Caco-2 (cell line): ENCODE measurements around the gene COX15. TPM values are rescaled to one million over a fixed set of nuclear protein-coding genes. Genes with fewer than 3 reads are reported as not detected.
A peak's percentile ranks its signal among the peaks of the same experiment; 100 is the strongest.

Experiments used
- BruUV-seq: library from RNA; stranded (reverse); fragments of 400-500 nt; replicated peaks from 2 replicates; lab custom pipeline; 2021; lab: Mats Ljungman, UMichigan
- CTCF ChIA-PET: fragments of 300-600 bp; sonication (Branson Sonifier 250); formaldehyde crosslinking; loops from one replicate; lab custom pipeline; 2022; ENCODE audit warnings: antibody characterized with exemption; lab: Charles Lee
- POLR2A ChIA-PET: fragments of 300-600 bp; sonication (Branson Sonifier 250); formaldehyde crosslinking; loops from one replicate; lab custom pipeline; 2022; ENCODE audit warnings: antibody characterized with exemption; lab: Charles Lee
- DNase-seq, 2 experiments: peaks; one replicate each; pipeline versions ENCODE4 v3.0.0 to v3.0.0-alpha.2; 2020 to 2022
- H3K27me3 ChIP-seq: replicated peaks from 2 replicates; pipeline ENCODE4 v1.6.0; 2011; ENCODE audit warnings: low read length; ENCODE audit not compliant: control insufficient read depth, insufficient read depth
- H3K36me3 ChIP-seq: 2 replicates; pipeline ENCODE4 v1.5.1; 2011; ENCODE audit warnings: low read length; ENCODE audit not compliant: control insufficient read depth, insufficient read depth
- H3K4me1 ChIP-seq: fragments of 250-450 bp; sonication (Bioruptor Pico); 2 replicates; pipeline ENCODE4 v1.5.1; 2020; ENCODE audit warnings: mild to moderate bottlenecking
- H3K4me3 ChIP-seq: 2 replicates; pipeline ENCODE4 v1.5.1; 2011; ENCODE audit warnings: low read depth, mild to moderate bottlenecking, control low read depth, low read length
- H3K9me3 ChIP-seq: fragments of 250-450 bp; sonication (Bioruptor Pico); 2 replicates; pipeline ENCODE4 v1.5.1; 2020; ENCODE audit warnings: mild to moderate bottlenecking, moderate library complexity
- H3K27ac Mint-ChIP-seq: one replicate; pipeline ENCODE4 v1.8.0; 2022; ENCODE audit warnings: mixed read lengths; ENCODE audit not compliant: unreplicated experiment
- H3K27me3 Mint-ChIP-seq: one replicate; pipeline ENCODE4 v1.8.0; 2022; ENCODE audit warnings: mixed read lengths; ENCODE audit not compliant: insufficient read depth, unreplicated experiment
- H3K36me3 Mint-ChIP-seq: one replicate; pipeline ENCODE4 v1.8.0; 2022; ENCODE audit warnings: mild to moderate bottlenecking, mixed read lengths; ENCODE audit not compliant: insufficient read depth, unreplicated experiment
- H3K4me1 Mint-ChIP-seq: one replicate; pipeline ENCODE4 v1.8.0; 2022; ENCODE audit warnings: low read depth, mixed read lengths; ENCODE audit not compliant: unreplicated experiment
- H3K4me3 Mint-ChIP-seq: one replicate; pipeline ENCODE4 v1.8.0; 2022; ENCODE audit warnings: mild to moderate bottlenecking, moderate library complexity, mixed read lengths; ENCODE audit not compliant: unreplicated experiment
- H3K9me3 Mint-ChIP-seq: one replicate; pipeline ENCODE4 v1.8.0; 2022; ENCODE audit warnings: mixed read lengths; ENCODE audit not compliant: unreplicated experiment
- intact Hi-C: fragments of 100-400 bp; cut with micrococcal nuclease; formaldehyde crosslinking; loops from one replicate; pipeline ENCODE4 v1.10.0; 2022; ENCODE audit not compliant: unreplicated experiment
- total RNA-seq: library from RNA; stranded (reverse); gene quantifications from 2 replicates; pipeline ENCODE4 v1.2.3, GENCODE V29; 2022
- TF ChIP-seq, protein P1 (sequence below), 2 experiments: fragments of 200-600 bp in 1 of 2; IDR thresholded peaks; 1 replicate in 1 of 2; 2 replicates in 1 of 2; pipeline versions ENCODE4 v1.5.1 to v1.8.0; 2011 to 2022; ENCODE audit warnings: antibody characterized with exemption in 1 of 2, control low read depth in 1 of 2, inconsistent platforms in 1 of 2, low read depth in 1 of 2, low read length in 1 of 2, mild to moderate bottlenecking in 1 of 2, moderate library complexity in 1 of 2; ENCODE audit not compliant: insufficient read depth in 1 of 2, severe bottlenecking in 1 of 2, unreplicated experiment in 1 of 2

Gene COX15
- total RNA-seq, 1 experiment from 2014 or later = 47.6 TPM

- H3K9me3 Mint-ChIP-seq = no peaks in the 10 kb centered on the region
- no peak overlapping the region for H3K4me3 Mint-ChIP-seq
- no peaks in the 10 kb centered on the region for H3K27me3 Mint-ChIP-seq
- H3K27ac Mint-ChIP-seq = no peak overlapping the region
- DNase-seq = no peak
- no TSS peak for BruUV-seq
- POLR2A ChIA-PET = interaction anchor here (0.6 kb wide), 1 partner anchor 38 kb away, joined by 5 read pairs; no protein-coding TSS in a partner anchor
- H3K27me3 ChIP-seq = no peaks in the 10 kb centered on the region
- intact Hi-C loops = no loop called here
- peaks cover 6% of the 10 kb centered on the region for H3K4me1 Mint-ChIP-seq
- peaks cover 2% of the 10 kb centered on the region; the same call in 1 of the 2 replicates for H3K36me3 ChIP-seq
- CTCF ChIA-PET = no interaction called here
- TF ChIP-seq, protein P1, sequence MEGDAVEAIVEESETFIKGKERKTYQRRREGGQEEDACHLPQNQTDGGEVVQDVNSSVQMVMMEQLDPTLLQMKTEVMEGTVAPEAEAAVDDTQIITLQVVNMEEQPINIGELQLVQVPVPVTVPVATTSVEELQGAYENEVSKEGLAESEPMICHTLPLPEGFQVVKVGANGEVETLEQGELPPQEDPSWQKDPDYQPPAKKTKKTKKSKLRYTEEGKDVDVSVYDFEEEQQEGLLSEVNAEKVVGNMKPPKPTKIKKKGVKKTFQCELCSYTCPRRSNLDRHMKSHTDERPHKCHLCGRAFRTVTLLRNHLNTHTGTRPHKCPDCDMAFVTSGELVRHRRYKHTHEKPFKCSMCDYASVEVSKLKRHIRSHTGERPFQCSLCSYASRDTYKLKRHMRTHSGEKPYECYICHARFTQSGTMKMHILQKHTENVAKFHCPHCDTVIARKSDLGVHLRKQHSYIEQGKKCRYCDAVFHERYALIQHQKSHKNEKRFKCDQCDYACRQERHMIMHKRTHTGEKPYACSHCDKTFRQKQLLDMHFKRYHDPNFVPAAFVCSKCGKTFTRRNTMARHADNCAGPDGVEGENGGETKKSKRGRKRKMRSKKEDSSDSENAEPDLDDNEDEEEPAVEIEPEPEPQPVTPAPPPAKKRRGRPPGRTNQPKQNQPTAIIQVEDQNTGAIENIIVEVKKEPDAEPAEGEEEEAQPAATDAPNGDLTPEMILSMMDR (IDR thresholded peaks at IDR 0.05; ENCODE audit: insufficient read depth in 1 of 2, low read depth in 1 of 2, low read length in 1 of 2, severe bottlenecking in 1 of 2, unreplicated experiment in 1 of 2) = no peak
- no peaks in the 10 kb centered on the region for H3K4me1 ChIP-seq
- H3K36me3 Mint-ChIP-seq = peaks cover 83% of the 10 kb centered on the region
- H3K4me3 ChIP-seq = no peak overlapping the region
- H3K9me3 ChIP-seq = no peaks in the 10 kb centered on the region
Measured at GRCh38 chr10:99720387-99720786, 11.5 kb downstream of the COX15 start.

- CTCF ChIA-PET = interaction anchor here (1.0 kb wide), 1 partner anchor 84 kb away, joined by 8 read pairs; no protein-coding TSS in a partner anchor
- Histone ChIP-seq H3K9me3 (no peaks in the 10 kb centered on the region), H3K36me3 (peaks cover 4% of the 10 kb centered on the region), H3K4me1 (no peaks in the 10 kb centered on the region), H3K27me3 (no peaks in the 10 kb centered on the region), H3K4me3 (no peak overlapping the region)
- Mint-ChIP-seq H3K4me1 (no peaks in the 10 kb centered on the region), H3K27me3 (no peaks in the 10 kb centered on the region), H3K36me3 (peaks cover 87% of the 10 kb centered on the region), H3K4me3 (no peak overlapping the region), H3K27ac (no peak overlapping the region), H3K9me3 (no peaks in the 10 kb centered on the region)
- DNase-seq = no peak
- BruUV-seq = no TSS peak
- intact Hi-C loops = no loop called here
- POLR2A ChIA-PET = no interaction called here
- TF ChIP-seq, protein P1 (IDR thresholded peaks at IDR 0.05; ENCODE audit: insufficient read depth in 1 of 2, low read depth in 1 of 2, low read length in 1 of 2, severe bottlenecking in 1 of 2, unreplicated experiment in 1 of 2) = no peak
Measured at GRCh38 chr10:99714446-99714845, 17.5 kb downstream of the COX15 start.

- Histone ChIP-seq H3K36me3 (peaks cover 3% of the 10 kb centered on the region), H3K27me3 (no peaks in the 10 kb centered on the region), H3K4me3 (no peak overlapping the region), H3K9me3 (no peaks in the 10 kb centered on the region), H3K4me1 (no peaks in the 10 kb centered on the region)
- ChIA-PET POLR2A (no interaction called here), CTCF (interaction anchor here (0.6 to 0.8 kb wide), 2 partner anchors 9 to 81 kb away, joined by 3 to 4 read pairs; no protein-coding TSS in a partner anchor)
- no TSS peak for BruUV-seq
- no peaks in the 10 kb centered on the region for H3K27me3 Mint-ChIP-seq
- TF ChIP-seq, protein P1 (IDR thresholded peaks at IDR 0.05; ENCODE audit: insufficient read depth in 1 of 2, low read depth in 1 of 2, low read length in 1 of 2, severe bottlenecking in 1 of 2, unreplicated experiment in 1 of 2) = peak; percentile 41 to 73
- DNase-seq = peak in 1 of 2 experiments; percentile 65
- H3K4me1 Mint-ChIP-seq = peaks cover 8% of the 10 kb centered on the region
- intact Hi-C loops = loop anchor here (1.0 kb wide), 3 partner anchors 28 to 151 kb away; no protein-coding TSS in a partner anchor
- H3K36me3 Mint-ChIP-seq = peaks cover 81% of the 10 kb centered on the region
- no peak overlapping the region for H3K27ac Mint-ChIP-seq
- no peaks in the 10 kb centered on the region for H3K9me3 Mint-ChIP-seq
- H3K4me3 Mint-ChIP-seq = no peak overlapping the region
Measured at GRCh38 chr10:99711129-99711719, 20.7 kb downstream of the COX15 start.
